ENCODE measurements around the gene GARRE1.

The GARRE1 gene

DNA sequence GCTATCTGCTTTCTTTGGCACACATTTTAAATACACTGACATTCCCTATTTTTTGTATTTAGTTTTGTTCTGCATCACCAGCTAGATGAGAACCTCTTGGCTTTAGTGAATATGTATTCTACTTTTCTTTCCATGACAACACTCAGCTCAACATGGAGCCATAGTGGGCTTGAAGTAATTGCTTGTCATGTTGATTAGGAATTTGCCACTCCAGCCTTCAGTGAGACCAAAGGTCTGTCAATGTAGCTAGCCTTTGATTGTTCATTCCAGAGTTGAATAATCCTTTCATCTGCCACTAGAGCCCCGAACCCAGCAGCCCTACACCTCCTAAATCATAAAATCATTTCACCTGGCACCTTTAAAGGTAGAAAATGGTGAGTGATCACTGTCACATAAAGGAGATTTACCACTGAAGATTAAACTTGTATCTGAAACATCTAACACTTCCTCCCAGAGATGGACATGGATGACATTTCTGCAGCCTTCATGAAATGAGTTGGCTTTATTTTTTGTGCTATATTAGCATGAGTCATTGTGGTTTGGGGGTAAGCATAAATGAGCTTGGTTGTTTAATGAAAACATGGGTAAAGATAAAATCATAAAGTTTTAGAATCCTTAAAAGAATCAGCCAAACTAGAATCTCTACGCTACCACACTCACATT is 29.2 kb upstream of the GARRE1 start:
- no peaks in the 10 kb centered on the region for H3K27me3 Mint-ChIP-seq
- peaks cover 98% of the 10 kb centered on the region for H3K36me3 Mint-ChIP-seq (ENCODE audit: low read depth)
- no peak overlapping the region for H3K4me3 Mint-ChIP-seq
- peaks cover 26% of the 10 kb centered on the region for H3K4me1 Mint-ChIP-seq (ENCODE audit: low read depth)
- intact Hi-C loops (cut with micrococcal nuclease): loop anchor here (5.0 kb wide), 1 partner anchor 103 kb away; no protein-coding TSS in a partner anchor
- no peaks in the 10 kb centered on the region for H3K9me3 Mint-ChIP-seq
- peak overlapping the region; percentile 23 for H3K27ac Mint-ChIP-seq

DNA sequence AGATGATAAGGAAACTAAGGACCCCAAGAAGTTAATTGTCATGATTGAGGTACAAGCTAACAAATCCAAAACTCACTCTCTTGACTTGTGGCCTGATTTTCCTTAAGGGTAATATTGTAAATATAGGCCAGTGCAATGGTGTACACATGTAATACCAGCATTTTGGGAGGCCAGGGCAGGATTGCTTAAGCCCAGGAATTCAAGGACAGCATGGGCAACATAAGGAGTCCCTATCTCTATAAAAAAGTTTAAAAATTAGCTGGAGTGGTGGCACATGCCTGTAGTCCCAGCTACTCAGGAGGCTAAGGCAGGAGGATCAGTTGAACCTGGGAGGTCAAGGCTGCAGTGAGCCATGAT is 28.7 kb upstream of the GARRE1 start:
- Mint-ChIP-seq H3K4me3 (no peak overlapping the region), H3K9me3 (no peaks in the 10 kb centered on the region), H3K27ac (peak overlapping the region; percentile 23), H3K36me3 (ENCODE audit: low read depth) (peaks cover 100% of the 10 kb centered on the region), H3K4me1 (ENCODE audit: low read depth) (peaks cover 26% of the 10 kb centered on the region), H3K27me3 (no peaks in the 10 kb centered on the region)
- intact Hi-C loops (cut with micrococcal nuclease): no loop called here

- Mint-ChIP-seq H3K4me1 (ENCODE audit: low read depth) (peaks cover 30% of the 10 kb centered on the region), H3K36me3 (ENCODE audit: low read depth) (peaks cover 98% of the 10 kb centered on the region), H3K9me3 (no peaks in the 10 kb centered on the region), H3K27me3 (no peaks in the 10 kb centered on the region), H3K27ac (no peak overlapping the region), H3K4me3 (no peak overlapping the region)
- intact Hi-C loops (cut with micrococcal nuclease): no loop called here
These were observed 28.3 kb upstream of the GARRE1 start for GRCh38 chr19:34226036-34226435.

GRCh38 chr19:34228347-34228746 is 26.0 kb upstream of the GARRE1 start:
- H3K27ac Mint-ChIP-seq: no peak overlapping the region
- H3K4me1 Mint-ChIP-seq (ENCODE audit: low read depth): peaks cover 51% of the 10 kb centered on the region

GRCh38 chr19:34228762-34229161 is 25.6 kb upstream of the GARRE1 start:
- H3K4me1 Mint-ChIP-seq (ENCODE audit: low read depth): peaks cover 48% of the 10 kb centered on the region
- peaks cover 70% of the 10 kb centered on the region for H3K36me3 Mint-ChIP-seq (ENCODE audit: low read depth)
- no peak overlapping the region for H3K4me3 Mint-ChIP-seq
- no peak overlapping the region for H3K27ac Mint-ChIP-seq
- H3K27me3 Mint-ChIP-seq: no peaks in the 10 kb centered on the region
- intact Hi-C loops (cut with micrococcal nuclease): no loop called here
- no peaks in the 10 kb centered on the region for H3K9me3 Mint-ChIP-seq

More at GRCh38 chr19:34228347-34228746, 26.0 kb upstream of the GARRE1 start:
- H3K4me3 Mint-ChIP-seq: no peak overlapping the region
- H3K27me3 Mint-ChIP-seq: no peaks in the 10 kb centered on the region
- no peaks in the 10 kb centered on the region for H3K9me3 Mint-ChIP-seq
- intact Hi-C loops (cut with micrococcal nuclease): no loop called here
- H3K36me3 Mint-ChIP-seq (ENCODE audit: low read depth): peaks cover 75% of the 10 kb centered on the region

GRCh38 chr19:34229721-34230120 is 24.6 kb upstream of the GARRE1 start:
- intact Hi-C loops (cut with micrococcal nuclease): no loop called here
- H3K27ac Mint-ChIP-seq: no peak overlapping the region
- no peak overlapping the region for H3K4me3 Mint-ChIP-seq
- no peaks in the 10 kb centered on the region for H3K9me3 Mint-ChIP-seq
- H3K4me1 Mint-ChIP-seq (ENCODE audit: low read depth): peaks cover 43% of the 10 kb centered on the region
- peaks cover 61% of the 10 kb centered on the region for H3K36me3 Mint-ChIP-seq (ENCODE audit: low read depth)
- H3K27me3 Mint-ChIP-seq: no peaks in the 10 kb centered on the region

- Mint-ChIP-seq H3K27me3 (no peaks in the 10 kb centered on the region), H3K4me1 (ENCODE audit: low read depth) (peaks cover 37% of the 10 kb centered on the region), H3K27ac (no peak overlapping the region), H3K9me3 (no peaks in the 10 kb centered on the region), H3K36me3 (ENCODE audit: low read depth) (peaks cover 50% of the 10 kb centered on the region), H3K4me3 (no peak overlapping the region)
- intact Hi-C loops (cut with micrococcal nuclease): no loop called here
These were observed 23.5 kb upstream of the GARRE1 start for GRCh38 chr19:34230820-34231219.

- Mint-ChIP-seq H3K9me3 (no peaks in the 10 kb centered on the region), H3K36me3 (ENCODE audit: low read depth) (peaks cover 44% of the 10 kb centered on the region), H3K27ac (no peak overlapping the region), H3K4me3 (no peak overlapping the region), H3K27me3 (no peaks in the 10 kb centered on the region), H3K4me1 (ENCODE audit: low read depth) (peaks cover 37% of the 10 kb centered on the region)
- intact Hi-C loops (cut with micrococcal nuclease): no loop called here
These were observed 22.9 kb upstream of the GARRE1 start for GRCh38 chr19:34231439-34231838.

DNA sequence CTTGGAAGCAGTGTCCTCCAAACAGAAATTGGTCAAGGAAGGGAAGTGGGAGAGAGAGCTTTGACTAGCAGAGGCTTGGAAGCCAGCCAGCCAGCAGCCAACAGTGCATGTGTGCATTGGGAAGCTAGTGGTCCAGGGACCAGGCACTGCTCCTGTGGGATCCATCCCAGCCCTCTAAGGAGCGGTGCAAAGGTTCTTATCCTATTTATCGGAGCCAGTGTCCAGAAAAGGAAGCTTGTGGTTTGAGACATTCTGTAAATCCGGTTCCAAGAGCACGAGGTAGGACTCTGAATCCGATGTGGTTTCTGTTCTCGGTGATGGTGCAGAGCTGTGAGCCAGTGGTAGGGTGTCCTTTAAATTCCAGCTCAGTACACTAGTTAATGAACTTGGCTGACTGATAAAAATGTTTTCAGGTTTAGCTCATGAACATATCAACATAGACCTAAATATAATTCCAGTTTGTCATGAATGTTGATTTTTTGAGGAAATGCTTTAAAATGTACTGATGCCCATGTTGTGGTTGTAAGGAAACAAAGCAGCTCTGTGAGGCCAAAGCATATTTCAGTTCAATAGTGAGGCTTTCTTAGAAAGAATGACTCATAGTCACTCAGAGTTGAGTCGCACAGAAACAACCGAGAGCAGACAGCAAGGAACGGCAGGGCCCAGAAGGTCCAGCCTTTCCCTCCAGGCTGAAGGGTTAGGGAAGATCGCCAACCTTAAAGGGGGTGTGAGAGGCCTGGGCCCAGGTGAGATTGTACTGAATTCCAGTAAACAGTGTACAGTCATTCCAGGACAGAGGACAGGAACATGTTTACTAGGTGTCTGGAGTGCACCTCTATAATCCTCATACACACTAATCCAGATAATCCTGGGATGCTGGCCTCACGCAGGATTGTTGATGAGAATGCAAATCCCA is 21.5 kb upstream of the GARRE1 start:
- Mint-ChIP-seq H3K9me3 (no peaks in the 10 kb centered on the region), H3K4me1 (ENCODE audit: low read depth) (peaks cover 27% of the 10 kb centered on the region), H3K4me3 (peak overlapping the region; percentile 51), H3K27me3 (no peaks in the 10 kb centered on the region), H3K27ac (peak overlapping the region; percentile 78), H3K36me3 (ENCODE audit: low read depth) (peaks cover 30% of the 10 kb centered on the region)
- intact Hi-C loops (cut with micrococcal nuclease): no loop called here

DNA sequence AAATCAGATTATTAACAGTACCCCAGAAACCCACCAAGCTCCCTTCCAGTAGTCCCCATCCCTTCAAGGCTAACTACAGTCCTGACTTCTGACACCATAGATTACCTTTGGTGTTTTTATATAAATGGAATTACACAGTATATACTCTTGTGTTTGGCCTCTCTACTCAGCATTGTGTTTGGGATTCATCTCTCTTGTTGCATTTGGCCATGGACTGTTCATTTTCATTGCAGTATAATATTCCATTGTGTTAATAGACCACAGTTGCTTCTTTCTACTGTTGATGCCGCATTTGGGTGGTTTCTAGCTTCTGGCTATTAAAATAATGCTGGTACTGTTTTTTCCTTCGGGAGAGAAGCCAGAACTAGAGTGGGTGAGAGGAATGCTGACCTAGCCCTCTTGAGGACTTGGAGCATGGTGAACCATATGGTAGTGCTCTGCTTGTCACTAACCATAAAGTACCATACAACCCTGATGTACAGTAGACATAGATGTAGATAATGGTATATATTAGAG is 18.9 kb upstream of the GARRE1 start:
- H3K9me3 Mint-ChIP-seq: no peaks in the 10 kb centered on the region
- H3K4me3 Mint-ChIP-seq: no peak overlapping the region
- intact Hi-C loops (cut with micrococcal nuclease): no loop called here
- H3K4me1 Mint-ChIP-seq (ENCODE audit: low read depth): peaks cover 27% of the 10 kb centered on the region
- no peak overlapping the region for H3K27ac Mint-ChIP-seq
- H3K36me3 Mint-ChIP-seq (ENCODE audit: low read depth): peaks cover 3% of the 10 kb centered on the region
- H3K27me3 Mint-ChIP-seq: no peaks in the 10 kb centered on the region

DNA sequence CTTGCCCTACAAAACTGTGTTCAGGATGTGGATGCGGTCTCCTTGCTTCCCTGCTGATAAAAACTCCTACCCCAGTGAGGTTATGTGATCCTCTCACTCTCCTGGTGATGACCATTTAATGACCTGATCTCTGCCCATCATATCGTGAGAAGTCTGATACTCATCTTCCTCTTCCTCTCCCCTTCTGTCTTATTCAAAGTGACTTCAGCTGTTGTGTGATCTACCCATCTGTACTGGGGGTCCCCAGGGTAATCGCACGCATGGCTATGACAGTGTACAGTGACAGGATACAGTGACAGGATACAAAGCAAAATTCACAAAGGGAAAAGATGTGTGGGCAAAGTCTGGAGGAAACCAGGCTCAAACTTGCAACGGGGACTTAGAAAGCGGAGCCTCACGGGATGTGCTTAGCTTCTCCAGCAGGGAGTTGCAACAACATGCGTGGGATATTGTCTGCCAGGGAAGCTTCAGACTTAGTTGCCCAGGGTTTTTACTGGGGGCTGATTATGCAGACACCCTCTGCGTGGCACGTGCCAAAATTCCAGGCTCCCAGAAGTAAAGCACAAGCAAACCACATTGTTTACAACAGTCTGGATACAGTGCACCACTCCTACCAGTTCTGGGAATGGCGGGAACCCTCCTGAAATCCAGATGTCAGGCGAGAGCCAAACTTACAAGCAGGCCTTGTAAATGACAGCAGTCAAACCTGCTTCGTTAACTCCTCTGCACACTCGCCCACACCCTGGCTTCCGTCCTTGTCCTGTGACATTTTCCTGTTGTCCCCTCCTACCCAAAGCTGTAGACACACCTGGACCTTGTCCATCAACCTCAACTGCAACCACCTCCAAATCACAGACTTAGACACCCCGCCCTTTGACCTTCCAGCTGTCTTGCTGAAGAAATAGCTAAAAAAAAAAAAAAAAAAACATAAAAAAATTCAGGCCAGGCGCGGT is 18.0 kb upstream of the GARRE1 start:
- peaks cover 20% of the 10 kb centered on the region for H3K4me1 Mint-ChIP-seq (ENCODE audit: low read depth)
- H3K27me3 Mint-ChIP-seq: no peaks in the 10 kb centered on the region
- H3K27ac Mint-ChIP-seq: no peak overlapping the region
- intact Hi-C loops (cut with micrococcal nuclease): no loop called here
- H3K9me3 Mint-ChIP-seq: no peaks in the 10 kb centered on the region
- no peaks in the 10 kb centered on the region for H3K36me3 Mint-ChIP-seq (ENCODE audit: low read depth)
- no peak overlapping the region for H3K4me3 Mint-ChIP-seq

- Mint-ChIP-seq H3K9me3 (no peaks in the 10 kb centered on the region), H3K27me3 (no peaks in the 10 kb centered on the region), H3K27ac (no peak overlapping the region), H3K4me1 (ENCODE audit: low read depth) (peaks cover 11% of the 10 kb centered on the region), H3K4me3 (no peak overlapping the region), H3K36me3 (ENCODE audit: low read depth) (no peaks in the 10 kb centered on the region)
- intact Hi-C loops (cut with micrococcal nuclease): no loop called here
These were observed 17.1 kb upstream of the GARRE1 start for GRCh38 chr19:34237283-34237682.

DNA sequence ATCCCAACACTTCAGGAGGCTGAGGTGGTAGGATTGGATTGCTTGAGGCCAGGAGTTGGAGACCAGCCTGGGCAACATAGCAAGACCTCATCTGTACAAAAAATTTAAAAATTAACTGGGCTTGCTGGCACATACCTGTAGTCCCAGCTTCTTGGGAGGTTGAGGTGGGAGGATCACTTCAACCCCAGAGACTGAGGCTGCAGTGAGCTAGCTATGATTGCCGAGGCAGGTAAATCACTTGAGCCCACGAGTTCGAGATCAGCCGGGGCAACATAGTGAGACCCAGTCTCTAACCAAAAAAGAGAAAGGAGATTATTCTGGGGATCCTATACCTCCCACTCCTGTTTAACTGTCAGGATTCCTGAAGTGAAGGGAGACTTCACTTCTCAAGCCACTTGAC is 16.4 kb upstream of the GARRE1 start:
- intact Hi-C loops (cut with micrococcal nuclease): no loop called here
- H3K27ac Mint-ChIP-seq: no peak overlapping the region
- peaks cover 4% of the 10 kb centered on the region for H3K4me1 Mint-ChIP-seq (ENCODE audit: low read depth)
- H3K36me3 Mint-ChIP-seq (ENCODE audit: low read depth): no peaks in the 10 kb centered on the region
- no peaks in the 10 kb centered on the region for H3K9me3 Mint-ChIP-seq
- H3K27me3 Mint-ChIP-seq: no peaks in the 10 kb centered on the region
- no peak overlapping the region for H3K4me3 Mint-ChIP-seq

All from dendritic cell treated with granulocyte-macrophage colony-stimulating factor and Interleukin-4, amounts not matched to agents 40 ng/mL and 50 ng/mL, for 4 days (primary cell).